ENCODE measurements around the gene RBMS3. TPM values are rescaled to one million over a fixed set of nuclear protein-coding genes. Genes with fewer than 3 reads are reported as not detected.

Gene RBMS3
- 43.2 and 70.2 TPM in 2 replicates for total RNA-seq

GRCh38 chr3:29280404-29281093 lies at the start of gene RBMS3:
Gene RBMS3 (plus strand): TSS chr3:29281071.

Small RNA genes lying within 50 kb of the gene (small RNA-seq; reads per million reads assigned to genes)
- gene MTND4LP9 = not detected
